ENCODE results near the gene PAPSS1. TPM values are rescaled to one million over a fixed set of nuclear protein-coding genes. Genes with fewer than 3 reads are reported as not detected.
"Not testable (repeated sequence)": the region's sequence is repeated elsewhere in the genome, so short reads cannot be mapped to it uniquely, and the experiment has no call there.

The PAPSS1 gene
- total and polyA plus RNA-seq, 2 donors from 2014 or later: 28.1 to 47.7 TPM

DNA sequence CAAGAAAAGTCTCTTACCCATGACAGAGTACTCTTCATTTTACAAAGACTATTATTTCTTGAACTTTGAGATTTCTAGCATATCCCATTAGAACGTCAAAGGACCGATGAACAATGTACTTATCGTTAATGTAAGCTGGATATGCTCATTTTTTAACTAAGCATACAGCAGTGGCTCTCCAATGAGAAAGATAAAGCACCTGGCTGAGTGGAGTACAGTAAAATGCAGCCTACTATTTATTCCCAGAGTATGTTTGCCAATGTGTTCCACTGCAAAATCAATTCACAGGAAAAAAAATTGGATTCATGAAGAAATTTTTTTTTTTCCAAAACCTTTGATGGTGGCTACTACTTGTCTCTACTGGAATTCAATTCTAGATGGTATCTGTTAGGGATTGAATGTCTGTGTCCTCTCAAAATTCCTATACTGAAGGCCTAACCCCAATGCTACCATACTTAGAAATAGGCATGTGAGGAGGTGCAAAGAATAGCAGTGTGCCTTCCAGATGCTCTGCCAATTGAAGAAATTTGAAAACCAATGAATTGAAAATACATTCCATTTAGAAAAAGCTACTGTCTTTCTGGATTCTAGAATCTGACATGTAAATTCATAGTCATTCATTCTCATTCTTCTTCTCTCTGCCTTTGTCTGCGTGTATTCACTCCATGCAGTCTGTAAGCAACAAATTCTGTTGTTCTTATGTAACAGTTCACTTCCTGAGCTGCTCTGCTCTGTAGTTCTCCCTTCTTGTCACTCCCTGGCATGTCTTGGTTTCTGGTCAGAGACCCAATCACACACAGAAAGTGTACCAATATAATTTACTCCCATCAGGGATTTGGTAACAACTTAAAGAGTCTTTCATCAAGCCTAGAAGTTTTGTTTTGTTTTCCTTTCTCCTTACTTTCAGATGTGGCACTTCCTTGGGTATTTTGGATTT lies 61.4 kb downstream of the PAPSS1 start:
- TF ChIP-seq CTCF (IDR thresholded peaks at IDR 0.05; ENCODE audit: borderline replicate concordance, extremely low read depth, insufficient read depth): no peak
- DNase-seq: no peak
- Histone ChIP-seq H3K4me1 (ENCODE audit: control insufficient read depth in 2 of 3, insufficient read depth in 2 of 3, low read depth in 1 of 3, low read length in 3 of 3) (no peaks in the 10 kb centered on the region), H3K27me3 (ENCODE audit: control insufficient read depth, insufficient read depth, low read length) (no peaks in the 10 kb centered on the region), H3K36me3 (ENCODE audit: control insufficient read depth in 2 of 3, insufficient read depth in 3 of 3, low read length in 3 of 3) (no peaks in the 10 kb centered on the region), H3K27ac (ENCODE audit: low read depth in 2 of 2, low read length in 2 of 2) (no peak overlapping the region), H3K9me3 (ENCODE audit: control insufficient read depth in 2 of 3, insufficient read depth in 1 of 3, low read length in 3 of 3) (no peaks in the 10 kb centered on the region), H3K9ac (ENCODE audit: low read length in 3 of 3) (no peak overlapping the region), H3K4me3 (ENCODE audit: low read length in 3 of 3) (no peak overlapping the region)
- intact Hi-C loops (cut with DNase I): no loop called here
- no peak for FAIRE-seq

GRCh38 chr4:107655289-107655688 lies 64.7 kb downstream of the PAPSS1 start:
- H3K27me3 ChIP-seq (ENCODE audit: control insufficient read depth, insufficient read depth, low read length): no peaks in the 10 kb centered on the region

GRCh38 chr4:107654694-107655093 lies 65.3 kb downstream of the PAPSS1 start:
- intact Hi-C loops (cut with DNase I): no loop called here
- Histone ChIP-seq H3K9ac (ENCODE audit: low read length in 3 of 3) (no peak overlapping the region), H3K4me1 (ENCODE audit: control insufficient read depth in 2 of 3, insufficient read depth in 2 of 3, low read depth in 1 of 3, low read length in 3 of 3) (no peaks in the 10 kb centered on the region), H3K36me3 (ENCODE audit: control insufficient read depth in 2 of 3, insufficient read depth in 3 of 3, low read length in 3 of 3) (peaks cover 0 to 7% (median 7%) of the 10 kb centered on the region in 3 donors), H3K27ac (ENCODE audit: low read depth in 2 of 2, low read length in 2 of 2) (no peak overlapping the region), H3K4me3 (ENCODE audit: low read length in 3 of 3) (no peak overlapping the region), H3K9me3 (ENCODE audit: control insufficient read depth in 2 of 3, insufficient read depth in 1 of 3, low read length in 3 of 3) (no peaks in the 10 kb centered on the region), H3K27me3 (ENCODE audit: control insufficient read depth, insufficient read depth, low read length) (no peaks in the 10 kb centered on the region)
- no peak for FAIRE-seq
- peak in 2 of 5 donors; percentile 17 to 37 for DNase-seq
- TF ChIP-seq CTCF (IDR thresholded peaks at IDR 0.05; ENCODE audit: borderline replicate concordance, extremely low read depth, insufficient read depth): no peak

More at GRCh38 chr4:107655289-107655688, 64.7 kb downstream of the PAPSS1 start:
- H3K27ac ChIP-seq (ENCODE audit: low read depth in 2 of 2, low read length in 2 of 2): no peak overlapping the region
- intact Hi-C loops (cut with DNase I): no loop called here
- no peak overlapping the region for H3K9ac ChIP-seq (ENCODE audit: low read length in 3 of 3)
- H3K4me1 ChIP-seq (ENCODE audit: control insufficient read depth in 2 of 3, insufficient read depth in 2 of 3, low read depth in 1 of 3, low read length in 3 of 3): no peaks in the 10 kb centered on the region
- H3K9me3 ChIP-seq (ENCODE audit: control insufficient read depth in 2 of 3, insufficient read depth in 1 of 3, low read length in 3 of 3): no peaks in the 10 kb centered on the region
- FAIRE-seq (no peak), DNase-seq (no peak)
- peaks cover 0 to 7% (median 7%) of the 10 kb centered on the region in 3 donors for H3K36me3 ChIP-seq (ENCODE audit: control insufficient read depth in 2 of 3, insufficient read depth in 3 of 3, low read length in 3 of 3)
- no peak overlapping the region for H3K4me3 ChIP-seq (ENCODE audit: low read length in 3 of 3)
- TF ChIP-seq CTCF (IDR thresholded peaks at IDR 0.05; ENCODE audit: borderline replicate concordance, extremely low read depth, insufficient read depth): no peak

- FAIRE-seq; DNase-seq; intact Hi-C loops (cut with DNase I); H3K27me3 ChIP-seq (ENCODE audit: control insufficient read depth, insufficient read depth, low read length); H3K4me1 ChIP-seq (ENCODE audit: control insufficient read depth in 2 of 3, insufficient read depth in 2 of 3, low read depth in 1 of 3, low read length in 3 of 3); H3K27ac ChIP-seq (ENCODE audit: low read depth in 2 of 2, low read length in 2 of 2); H3K4me3 ChIP-seq (ENCODE audit: low read length in 3 of 3); H3K36me3 ChIP-seq (ENCODE audit: control insufficient read depth in 2 of 3, insufficient read depth in 3 of 3, low read length in 3 of 3); H3K9me3 ChIP-seq (ENCODE audit: control insufficient read depth in 2 of 3, insufficient read depth in 1 of 3, low read length in 3 of 3); H3K9ac ChIP-seq (ENCODE audit: low read length in 3 of 3): not testable (repeated sequence)
Measured at GRCh38 chr4:107651408-107651807, 68.6 kb downstream of the PAPSS1 start.

Measured in kidney (tissue), 14 donors.